DOHH2 (cell line): Measurements from ENCODE around the gene HMGCS2.
A peak's percentile ranks its signal among the peaks of the same experiment; 100 is the strongest.

Experiments used
- H3F3A ChIP-seq: fragments of 200-600 bp; sonication (generic), shearing (Covaris generic); 2 replicates; pipeline ENCODE4 v1.6.0; 2016; ENCODE audit warnings: antibody characterized with exemption, mild to moderate bottlenecking; ENCODE audit not compliant: control insufficient read depth, insufficient read depth
- H3K27ac ChIP-seq: fragments of 200-600 bp; sonication (generic); 2 replicates; pipeline ENCODE4 v1.5.1; 2014; ENCODE audit warnings: low read depth, mild to moderate bottlenecking, low read length, moderate library complexity
- H3K27me3 ChIP-seq: fragments of 200-600 bp; sonication (generic); 2 replicates; pipeline ENCODE4 v1.6.1; 2014; ENCODE audit warnings: mild to moderate bottlenecking, low read length, mixed read lengths; ENCODE audit not compliant: control insufficient read depth
- H3K36me3 ChIP-seq: fragments of 200-600 bp; sonication (generic); 2 replicates; pipeline ENCODE4 v1.6.1; 2014; ENCODE audit warnings: mild to moderate bottlenecking, low read length, moderate library complexity, mixed read lengths; ENCODE audit not compliant: control insufficient read depth
- H3K4me1 ChIP-seq: fragments of 200-600 bp; sonication (generic); 2 replicates; pipeline ENCODE4 v1.6.1; 2014; ENCODE audit warnings: mild to moderate bottlenecking, low read length, mixed read lengths; ENCODE audit not compliant: control insufficient read depth
- H3K4me2 ChIP-seq: fragments of 200-600 bp; sonication (generic); 2 replicates; pipeline ENCODE4 v1.6.0; 2014; ENCODE audit warnings: mild to moderate bottlenecking, low read length, moderate library complexity
- H3K4me3 ChIP-seq: fragments of 200-600 bp; sonication (generic); 2 replicates; pipeline ENCODE4 v1.5.1; 2014; ENCODE audit warnings: mild to moderate bottlenecking, low read length, mixed read lengths
- H3K79me2 ChIP-seq: fragments of 200-600 bp; sonication (generic); 2 replicates; pipeline ENCODE4 v1.6.1; 2014; ENCODE audit warnings: mild to moderate bottlenecking, low read length, mixed read lengths; ENCODE audit not compliant: control insufficient read depth
- H3K9me2 ChIP-seq: fragments of 200-600 bp; sonication (generic); replicated peaks from 2 replicates; pipeline ENCODE4 v1.6.1; 2014; ENCODE audit warnings: mild to moderate bottlenecking, low read length, mixed read lengths; ENCODE audit not compliant: control insufficient read depth
- H3K9me3 ChIP-seq: fragments of 200-600 bp; sonication (generic); 2 replicates; pipeline ENCODE4 v1.6.1; 2014; ENCODE audit warnings: antibody characterized with exemption, low read length, mixed read lengths; ENCODE audit not compliant: control insufficient read depth, insufficient read depth
- H4K20me1 ChIP-seq: fragments of 200-600 bp; sonication (generic); 2 replicates; pipeline ENCODE4 v1.6.0; 2014; ENCODE audit warnings: low read depth, mild to moderate bottlenecking, antibody characterized with exemption, low read length, moderate library complexity; ENCODE audit not compliant: control insufficient read depth, insufficient read depth
- EZH2phosphoT487 ChIP-seq: fragments of 200-600 bp; sonication (generic); IDR thresholded peaks from 2 replicates; pipeline ENCODE4 v1.6.1; 2017; ENCODE audit warnings: borderline replicate concordance, mild to moderate bottlenecking, antibody characterized with exemption, low read length, moderate library complexity, mixed read lengths
- TF ChIP-seq, protein P1 (sequence below): fragments of 200-600 bp; sonication (generic); IDR thresholded peaks from one replicate; pipeline ENCODE4 v1.5.1; 2014; ENCODE audit warnings: antibody characterized with exemption, mild to moderate bottlenecking, low read depth, low read length; ENCODE audit not compliant: poor library complexity, severe bottlenecking

The HMGCS2 gene

DNA sequence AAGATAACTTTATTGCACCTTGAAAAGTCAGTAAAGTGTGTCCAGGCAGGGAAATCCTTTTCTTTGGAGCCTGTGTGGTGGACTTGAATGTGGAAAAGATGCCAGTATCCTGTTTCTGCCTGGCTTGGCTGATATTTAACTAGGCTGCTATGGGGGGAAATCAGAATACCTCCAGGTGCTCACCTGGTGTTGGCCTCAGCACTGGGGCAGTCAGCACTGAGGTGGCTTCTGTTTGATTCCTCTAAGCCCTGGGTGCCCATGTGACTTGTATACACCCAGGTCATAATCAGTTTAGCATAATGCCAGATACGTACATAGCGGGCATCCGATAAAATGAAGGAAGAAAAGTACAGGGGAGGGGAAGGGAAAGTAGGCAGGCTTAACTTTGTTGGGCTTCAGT is 49.7 kb downstream of the HMGCS2 start:
- no peaks in the 10 kb centered on the region for H3K27me3 ChIP-seq
- no peak overlapping the region for H3K4me3 ChIP-seq
- H3K4me2 ChIP-seq, result no peak overlapping the region
- H3F3A ChIP-seq, result no peaks in the 10 kb centered on the region
- H4K20me1 ChIP-seq, result peaks cover 26% of the 10 kb centered on the region
- TF ChIP-seq EZH2phosphoT487, result no peak
- TF ChIP-seq, protein P1, sequence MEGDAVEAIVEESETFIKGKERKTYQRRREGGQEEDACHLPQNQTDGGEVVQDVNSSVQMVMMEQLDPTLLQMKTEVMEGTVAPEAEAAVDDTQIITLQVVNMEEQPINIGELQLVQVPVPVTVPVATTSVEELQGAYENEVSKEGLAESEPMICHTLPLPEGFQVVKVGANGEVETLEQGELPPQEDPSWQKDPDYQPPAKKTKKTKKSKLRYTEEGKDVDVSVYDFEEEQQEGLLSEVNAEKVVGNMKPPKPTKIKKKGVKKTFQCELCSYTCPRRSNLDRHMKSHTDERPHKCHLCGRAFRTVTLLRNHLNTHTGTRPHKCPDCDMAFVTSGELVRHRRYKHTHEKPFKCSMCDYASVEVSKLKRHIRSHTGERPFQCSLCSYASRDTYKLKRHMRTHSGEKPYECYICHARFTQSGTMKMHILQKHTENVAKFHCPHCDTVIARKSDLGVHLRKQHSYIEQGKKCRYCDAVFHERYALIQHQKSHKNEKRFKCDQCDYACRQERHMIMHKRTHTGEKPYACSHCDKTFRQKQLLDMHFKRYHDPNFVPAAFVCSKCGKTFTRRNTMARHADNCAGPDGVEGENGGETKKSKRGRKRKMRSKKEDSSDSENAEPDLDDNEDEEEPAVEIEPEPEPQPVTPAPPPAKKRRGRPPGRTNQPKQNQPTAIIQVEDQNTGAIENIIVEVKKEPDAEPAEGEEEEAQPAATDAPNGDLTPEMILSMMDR, result no peak
- peaks cover 79% of the 10 kb centered on the region for H3K79me2 ChIP-seq
- H3K9me3 ChIP-seq, result no peaks in the 10 kb centered on the region
- peaks cover 25% of the 10 kb centered on the region for H3K4me1 ChIP-seq
- peaks cover 84% of the 10 kb centered on the region for H3K36me3 ChIP-seq
- H3K9me2 ChIP-seq, result no peaks in the 10 kb centered on the region
- H3K27ac ChIP-seq, result no peak overlapping the region

GRCh38 chr1:119718409-119718808 is 50.3 kb downstream of the HMGCS2 start:
- no peak overlapping the region for H3K27ac ChIP-seq

GRCh38 chr1:119715542-119715941 is 53.2 kb downstream of the HMGCS2 start:
- Histone ChIP-seq H3K4me1 (peaks cover 36% of the 10 kb centered on the region), H4K20me1 (peaks cover 28% of the 10 kb centered on the region), H3F3A (no peaks in the 10 kb centered on the region), H3K4me2 (peak overlapping the region; percentile 91), H3K9me3 (no peaks in the 10 kb centered on the region), H3K36me3 (peaks cover 67% of the 10 kb centered on the region), H3K4me3 (peak overlapping the region; percentile 37), H3K27me3 (no peaks in the 10 kb centered on the region; the same call in 1 of the 2 replicates), H3K79me2 (peaks cover 88% of the 10 kb centered on the region), H3K27ac (no peak overlapping the region), H3K9me2 (no peaks in the 10 kb centered on the region)
- no peak for TF ChIP-seq EZH2phosphoT487
- TF ChIP-seq, protein P1, result no peak

More at GRCh38 chr1:119718409-119718808, 50.3 kb downstream of the HMGCS2 start:
- TF ChIP-seq, protein P1, result no peak
- TF ChIP-seq EZH2phosphoT487, result no peak
- H4K20me1 ChIP-seq, result peaks cover 29% of the 10 kb centered on the region
- H3F3A ChIP-seq, result no peaks in the 10 kb centered on the region
- H3K36me3 ChIP-seq, result peaks cover 84% of the 10 kb centered on the region
- H3K79me2 ChIP-seq, result peaks cover 84% of the 10 kb centered on the region
- no peaks in the 10 kb centered on the region for H3K9me2 ChIP-seq
- peaks cover 31% of the 10 kb centered on the region for H3K4me1 ChIP-seq
- no peaks in the 10 kb centered on the region for H3K27me3 ChIP-seq
- H3K4me2 ChIP-seq, result no peak overlapping the region
- no peaks in the 10 kb centered on the region for H3K9me3 ChIP-seq
- no peak overlapping the region for H3K4me3 ChIP-seq
